Thyroid gland (tissue), 4 donors: ENCODE data around the gene NCKAP5. TPM values are rescaled to one million over a fixed set of nuclear protein-coding genes. Genes with fewer than 3 reads are reported as not detected.

Experiments
- DNase-seq, 2 donors: peaks; one replicate each; pipeline ENCODE4 v3.0.0-alpha.2; 2019
- H3K27ac ChIP-seq, 3 donors: fragments of 200-600 bp; sonication (generic); 1 replicate in 2 of 3; 2 replicates in 1 of 3; pipeline ENCODE4 v1.5.1; 2016 to 2019; ENCODE audit warnings: mild to moderate bottlenecking in 1 of 3, moderate library complexity in 1 of 3
- H3K27me3 ChIP-seq: fragments of 200-600 bp; sonication (generic); one replicate; pipeline ENCODE4 v1.5.1; 2019
- H3K36me3 ChIP-seq, 2 donors: fragments of 200-600 bp; sonication (generic); one replicate each; pipeline ENCODE4 v1.5.1; 2016 to 2019
- H3K4me1 ChIP-seq, 2 donors: fragments of 200-600 bp; sonication (generic); one replicate each; pipeline ENCODE4 v1.5.1; 2017 to 2019
- H3K4me3 ChIP-seq, 3 donors: fragments of 200-600 bp; sonication (generic); replicated peaks in 1 of 3; 1 replicate in 2 of 3; 2 replicates in 1 of 3; pipeline ENCODE4 v1.5.1; 2016; ENCODE audit warnings: mild to moderate bottlenecking in 1 of 3
- H3K9me3 ChIP-seq: fragments of 200-600 bp; sonication (generic); one replicate; pipeline ENCODE4 v1.5.1; 2017
- POLR2A ChIP-seq, 2 donors: fragments of 450-650 bp; IDR thresholded peaks; one replicate each; pipeline ENCODE4 v1.6.1; 2017; ENCODE audit warnings: antibody characterized with exemption in 2 of 2, mild to moderate bottlenecking in 2 of 2, moderate library complexity in 1 of 2
- WGBS, 2 donors: methylation state at CpG; one replicate each; pipeline ENCODE4 v1.1.5; 2017; 5-methylcytosine and 5-hydroxymethylcytosine counted together
- intact Hi-C: fragments of 100-400 bp; cut with DNase I; formaldehyde crosslinking; loops from one replicate; pipeline ENCODE4 v1.15.1; 2023
- total RNA-seq, 4 donors: library from RNA; depleted of rRNA; stranded (reverse); fragments of >200 nt; gene quantifications; one replicate each; pipeline ENCODE4 v1.2.3, GENCODE V29; 2016
- TF ChIP-seq, protein P1 (sequence below), 6 experiments: fragments of 200-600 bp in 3 of 6; fragments of 450-650 bp in 3 of 6; sonication (generic) in 3 of 6; IDR thresholded peaks; one replicate each; pipeline ENCODE4 v1.5.1; 2016 to 2019; ENCODE audit warnings: antibody characterized with exemption in 6 of 6, mild to moderate bottlenecking in 2 of 6, inconsistent platforms in 1 of 6, moderate library complexity in 1 of 6

NCKAP5 gene
- total RNA-seq, 4 donors from 2014 or later: 0.45 to 1.2 (median 0.76) TPM

DNA sequence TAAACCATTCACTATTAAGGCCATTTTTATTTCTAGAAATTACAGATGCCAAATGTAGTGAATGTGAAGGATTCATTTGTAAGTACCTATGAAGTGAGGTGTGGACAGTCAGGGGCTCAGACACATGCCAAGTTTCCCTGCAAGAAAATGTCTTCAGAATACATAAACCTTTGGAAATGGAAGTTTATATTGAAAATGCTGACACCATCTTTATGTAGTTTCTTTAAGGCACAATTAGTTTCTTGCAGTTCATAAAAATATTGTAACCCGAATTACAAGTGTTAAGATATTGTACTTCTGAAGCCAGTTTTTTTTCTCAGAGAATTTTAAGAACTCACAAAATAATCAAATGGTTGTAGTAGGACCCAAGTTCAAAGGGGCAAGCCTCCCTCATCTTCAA, 832.2 kb downstream of the NCKAP5 start:
- Histone ChIP-seq H3K36me3 (no peaks in the 10 kb centered on the region), H3K27me3 (no peaks in the 10 kb centered on the region), H3K27ac (no peak overlapping the region), H3K9me3 (no peaks in the 10 kb centered on the region), H3K4me1 (no peaks in the 10 kb centered on the region), H3K4me3 (no peak overlapping the region)
- no peak for DNase-seq
- WGBS, 2 donors: 91 to 94% methylated on average over 1 of the region's 1 CpG
- intact Hi-C loops: no loop called here
- TF ChIP-seq POLR2A (IDR thresholded peaks at IDR 0.05): no peak
- TF ChIP-seq, protein P1, sequence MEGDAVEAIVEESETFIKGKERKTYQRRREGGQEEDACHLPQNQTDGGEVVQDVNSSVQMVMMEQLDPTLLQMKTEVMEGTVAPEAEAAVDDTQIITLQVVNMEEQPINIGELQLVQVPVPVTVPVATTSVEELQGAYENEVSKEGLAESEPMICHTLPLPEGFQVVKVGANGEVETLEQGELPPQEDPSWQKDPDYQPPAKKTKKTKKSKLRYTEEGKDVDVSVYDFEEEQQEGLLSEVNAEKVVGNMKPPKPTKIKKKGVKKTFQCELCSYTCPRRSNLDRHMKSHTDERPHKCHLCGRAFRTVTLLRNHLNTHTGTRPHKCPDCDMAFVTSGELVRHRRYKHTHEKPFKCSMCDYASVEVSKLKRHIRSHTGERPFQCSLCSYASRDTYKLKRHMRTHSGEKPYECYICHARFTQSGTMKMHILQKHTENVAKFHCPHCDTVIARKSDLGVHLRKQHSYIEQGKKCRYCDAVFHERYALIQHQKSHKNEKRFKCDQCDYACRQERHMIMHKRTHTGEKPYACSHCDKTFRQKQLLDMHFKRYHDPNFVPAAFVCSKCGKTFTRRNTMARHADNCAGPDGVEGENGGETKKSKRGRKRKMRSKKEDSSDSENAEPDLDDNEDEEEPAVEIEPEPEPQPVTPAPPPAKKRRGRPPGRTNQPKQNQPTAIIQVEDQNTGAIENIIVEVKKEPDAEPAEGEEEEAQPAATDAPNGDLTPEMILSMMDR (IDR thresholded peaks at IDR 0.05): no peak

DNA sequence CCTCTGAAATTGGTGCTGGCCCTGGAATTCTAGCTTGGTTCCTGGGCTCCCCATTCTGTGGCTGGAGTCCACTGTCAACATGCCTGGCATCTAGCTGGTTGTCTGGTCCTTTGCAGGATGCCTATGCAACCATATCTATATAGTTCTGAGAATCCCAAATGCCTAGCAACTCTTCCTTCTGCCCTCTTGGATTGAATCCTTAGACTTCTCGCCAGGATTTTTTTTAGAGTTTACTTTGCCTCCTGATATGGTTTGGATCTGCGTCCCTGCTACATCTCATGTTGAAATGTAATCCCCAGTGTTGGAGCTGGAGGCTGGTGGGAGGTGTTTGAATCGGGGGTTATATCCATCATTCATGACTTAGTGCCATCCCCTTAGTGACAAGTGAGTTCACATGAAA, 833.3 kb downstream of the NCKAP5 start:
- no peak overlapping the region for H3K4me3 ChIP-seq
- H3K9me3 ChIP-seq: no peaks in the 10 kb centered on the region
- no peaks in the 10 kb centered on the region for H3K27me3 ChIP-seq
- no peaks in the 10 kb centered on the region for H3K36me3 ChIP-seq
- H3K27ac ChIP-seq: no peak overlapping the region
- 85 to 87% methylated on average over 3 of the region's 3 CpGs for WGBS, 2 donors
- intact Hi-C loops: no loop called here
- DNase-seq: no peak
- TF ChIP-seq POLR2A (IDR thresholded peaks at IDR 0.05): no peak
- TF ChIP-seq, protein P1 (IDR thresholded peaks at IDR 0.05): no peak
- no peaks in the 10 kb centered on the region for H3K4me1 ChIP-seq

DNA sequence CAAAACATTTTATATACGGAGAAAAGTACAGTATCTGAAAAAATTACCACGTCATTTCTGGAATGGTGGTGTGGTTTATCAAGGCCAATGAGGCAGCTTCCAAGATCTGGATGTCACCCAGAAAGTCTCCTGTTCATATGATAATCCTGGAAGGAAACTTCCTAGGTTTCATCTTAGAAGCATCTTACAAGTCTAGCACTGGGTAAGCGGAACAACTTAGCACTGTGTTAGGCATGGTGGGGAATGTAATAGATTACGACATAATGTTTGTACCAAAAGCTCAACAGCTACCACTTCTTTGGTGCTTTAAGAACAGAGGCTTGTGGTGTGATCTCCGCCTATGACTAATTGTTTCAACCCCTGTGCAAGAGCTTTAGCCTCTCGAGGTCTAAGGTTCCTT, 835.2 kb downstream of the NCKAP5 start:
- DNase-seq: no peak
- H3K4me3 ChIP-seq: no peak overlapping the region
- H3K27me3 ChIP-seq: no peaks in the 10 kb centered on the region
- H3K36me3 ChIP-seq: no peaks in the 10 kb centered on the region
- TF ChIP-seq, protein P1 (IDR thresholded peaks at IDR 0.05): no peak
- TF ChIP-seq POLR2A (IDR thresholded peaks at IDR 0.05): no peak
- intact Hi-C loops: no loop called here
- H3K9me3 ChIP-seq: no peaks in the 10 kb centered on the region
- H3K4me1 ChIP-seq: no peaks in the 10 kb centered on the region
- no peak overlapping the region for H3K27ac ChIP-seq
- 88 to 91% methylated on average over 6 of the region's 6 CpGs for WGBS, 2 donors

DNA sequence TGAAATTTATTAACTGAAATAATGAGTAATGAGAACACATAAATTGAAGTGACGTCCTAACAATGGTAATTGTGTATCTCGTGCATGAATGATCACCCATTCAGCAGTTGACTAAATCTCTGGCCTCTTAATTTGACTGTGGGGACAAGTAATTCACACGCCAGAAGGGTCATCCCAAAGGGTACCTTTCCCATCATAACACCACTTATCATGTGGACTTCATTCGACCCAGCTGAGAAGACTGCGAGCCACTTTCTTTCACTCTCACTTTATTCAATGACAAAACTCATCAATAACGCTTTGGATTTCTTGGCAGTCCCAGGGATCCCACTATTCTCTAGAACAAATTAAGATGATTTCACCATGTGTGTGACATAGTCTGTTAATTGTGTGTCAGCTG, 835.6 kb downstream of the NCKAP5 start:
- Histone ChIP-seq H3K4me1 (no peaks in the 10 kb centered on the region), H3K36me3 (no peaks in the 10 kb centered on the region), H3K27ac (no peak overlapping the region), H3K9me3 (no peaks in the 10 kb centered on the region), H3K27me3 (no peaks in the 10 kb centered on the region), H3K4me3 (no peak overlapping the region)
- intact Hi-C loops: no loop called here
- no peak for TF ChIP-seq POLR2A (IDR thresholded peaks at IDR 0.05)
- TF ChIP-seq, protein P1 (IDR thresholded peaks at IDR 0.05): no peak
- WGBS, 2 donors: 91 to 92% methylated on average over 6 of the region's 6 CpGs
- no peak for DNase-seq

DNA sequence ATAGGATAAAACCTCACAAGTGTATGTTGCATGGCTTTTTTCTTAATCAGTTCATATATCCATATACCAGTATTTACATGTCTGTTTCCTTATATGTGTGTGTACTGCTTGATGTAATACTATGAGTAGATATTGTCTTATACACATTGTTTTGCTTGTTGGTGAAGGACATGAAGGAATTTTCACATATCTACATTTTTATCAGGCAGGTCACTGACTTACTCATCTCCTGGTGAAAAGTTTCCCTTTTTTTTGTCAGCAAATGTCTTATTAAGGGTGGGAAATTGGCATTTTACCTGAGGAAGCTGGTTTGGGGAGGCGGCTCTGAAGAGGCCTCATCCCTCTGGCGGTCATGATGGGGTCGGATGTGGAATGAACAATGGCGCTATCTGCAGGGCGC, 836.8 kb downstream of the NCKAP5 start:
- intact Hi-C loops: no loop called here
- Histone ChIP-seq H3K4me3 (no peak overlapping the region), H3K4me1 (no peaks in the 10 kb centered on the region), H3K36me3 (no peaks in the 10 kb centered on the region), H3K27ac (no peak overlapping the region), H3K9me3 (no peaks in the 10 kb centered on the region), H3K27me3 (no peaks in the 10 kb centered on the region)
- no peak for DNase-seq
- WGBS, 2 donors: 80 to 89% methylated on average over 5 of the region's 5 CpGs
- TF ChIP-seq POLR2A (IDR thresholded peaks at IDR 0.05): no peak
- TF ChIP-seq, protein P1 (IDR thresholded peaks at IDR 0.05): no peak
